Esophagus squamous epithelium (tissue), 5 donors: ENCODE data around the gene RAB3GAP1. TPM values are rescaled to one million over a fixed set of nuclear protein-coding genes. Genes with fewer than 3 reads are reported as not detected.
"Not testable (repeated sequence)": the region's sequence is repeated elsewhere in the genome, so short reads cannot be mapped to it uniquely, and the experiment has no call there.

Experiments
- DNase-seq: peaks from one replicate; lab custom pipeline; 2025; lab: John Stamatoyannopoulos, UW
- H3K27ac ChIP-seq, 4 donors: fragments of 200-600 bp; sonication (generic); one replicate each; pipeline ENCODE4 v1.5.1; 2016 to 2019; ENCODE audit warnings: mild to moderate bottlenecking in 1 of 4
- H3K27me3 ChIP-seq, 4 donors: fragments of 200-600 bp; sonication (generic); 1 replicate in 3 of 4; 2 replicates in 1 of 4; pipeline versions ENCODE4 v1.5.1 to v1.6.0; 2017 to 2021; ENCODE audit warnings: antibody characterized with exemption in 1 of 4
- H3K36me3 ChIP-seq, 3 donors: fragments of 200-600 bp; sonication (generic); one replicate each; pipeline ENCODE4 v1.5.1; 2016 to 2019
- H3K4me1 ChIP-seq, 3 donors: fragments of 200-600 bp; sonication (generic); one replicate each; pipeline ENCODE4 v1.5.1; 2017 to 2019
- H3K4me3 ChIP-seq, 4 donors: fragments of 200-600 bp; sonication (generic); 1 replicate in 3 of 4; 2 replicates in 1 of 4; pipeline ENCODE4 v1.5.1; 2016 to 2019; ENCODE audit warnings: mild to moderate bottlenecking in 2 of 4, moderate library complexity in 1 of 4
- H3K9me3 ChIP-seq, 3 donors: fragments of 200-600 bp; sonication (generic); one replicate each; pipeline ENCODE4 v1.5.1; 2016 to 2019
- CTCF ChIP-seq, 6 experiments: fragments of 450-650 bp in 4 of 6; fragments of 200-600 bp in 2 of 6; sonication (generic) in 2 of 6; IDR thresholded peaks; one replicate each; pipeline ENCODE4 v1.5.1; 2016 to 2019; ENCODE audit warnings: antibody characterized with exemption in 6 of 6, mild to moderate bottlenecking in 4 of 6, moderate library complexity in 4 of 6
- POLR2A ChIP-seq, 4 donors: fragments of 450-650 bp; IDR thresholded peaks; one replicate each; pipeline ENCODE4 v1.6.1; 2017; ENCODE audit warnings: antibody characterized with exemption in 4 of 4, mild to moderate bottlenecking in 4 of 4, moderate library complexity in 3 of 4
- WGBS, 2 donors: methylation state at CpG; one replicate each; pipeline ENCODE4 v1.1.5; 2018; 5-methylcytosine and 5-hydroxymethylcytosine counted together
- intact Hi-C: fragments of 100-400 bp; cut with DNase I; formaldehyde crosslinking; loops from one replicate; pipeline ENCODE4 v1.15.0; 2022
- total RNA-seq, 4 donors: library from RNA; depleted of rRNA; stranded (reverse); fragments of >200 nt; gene quantifications; one replicate each; pipeline ENCODE4 v1.1.0, GENCODE V29; 2016
- donor health status: DM: yes; HTN: yes; CAD: no.

RAB3GAP1 gene
- total RNA-seq, 4 donors from 2014 or later: 25.5 to 49.4 (median 35.1) TPM

GRCh38 chr2:135023886-135024485 is 28.1 kb upstream of the RAB3GAP1 start:
- WGBS, 2 donors: 79 to 83% methylated on average over 5 of the region's 5 CpGs
- Histone ChIP-seq H3K27ac (no peak overlapping the region), H3K36me3 (no peaks in the 10 kb centered on the region), H3K4me3 (no peak overlapping the region), H3K9me3 (no peaks in the 10 kb centered on the region), H3K4me1 (no peaks in the 10 kb centered on the region), H3K27me3 (no peaks in the 10 kb centered on the region)
- TF ChIP-seq CTCF (IDR thresholded peaks at IDR 0.05) (no peak), POLR2A (IDR thresholded peaks at IDR 0.05) (no peak)
- DNase-seq: no peak
- intact Hi-C loops: no loop called here

- Histone ChIP-seq H3K27me3 (no peaks in the 10 kb centered on the region), H3K4me3 (no peak overlapping the region), H3K36me3 (no peaks in the 10 kb centered on the region), H3K9me3 (no peaks in the 10 kb centered on the region), H3K27ac (no peak overlapping the region), H3K4me1 (no peaks in the 10 kb centered on the region)
- intact Hi-C loops: no loop called here
- TF ChIP-seq CTCF (IDR thresholded peaks at IDR 0.05) (no peak), POLR2A (IDR thresholded peaks at IDR 0.05) (no peak)
- 58 to 65% methylated on average over 2 of the region's 2 CpGs for WGBS, 2 donors
- no peak for DNase-seq
These were observed 22.5 kb upstream of the RAB3GAP1 start for GRCh38 chr2:135029481-135030134.

- 87 to 92% methylated on average over 1 of the region's 1 CpG for WGBS, 2 donors
- H3K27me3 ChIP-seq: no peaks in the 10 kb centered on the region
- no peaks in the 10 kb centered on the region for H3K36me3 ChIP-seq
- no peaks in the 10 kb centered on the region for H3K9me3 ChIP-seq
- TF ChIP-seq CTCF (IDR thresholded peaks at IDR 0.05): no peak
- no peak overlapping the region for H3K4me3 ChIP-seq
- no peak for DNase-seq
- H3K4me1 ChIP-seq: no peaks in the 10 kb centered on the region
- H3K27ac ChIP-seq: no peak overlapping the region
- intact Hi-C loops: no loop called here
These were observed 21.3 kb upstream of the RAB3GAP1 start for GRCh38 chr2:135030826-135031225.

- H3K4me3 ChIP-seq, H3K27me3 ChIP-seq, H3K27ac ChIP-seq, H3K4me1 ChIP-seq, DNase-seq, intact Hi-C loops, H3K9me3 ChIP-seq, H3K36me3 ChIP-seq: not testable (repeated sequence)
- WGBS, 2 donors: no CpG with 5 or more reads among the region's 33 CpGs
These were observed 18.9 kb upstream of the RAB3GAP1 start for GRCh38 chr2:135033216-135033615.

- H3K36me3 ChIP-seq: no peaks in the 10 kb centered on the region
- H3K27ac ChIP-seq: no peak overlapping the region
- intact Hi-C loops: no loop called here
- no peak for DNase-seq
- no peaks in the 10 kb centered on the region for H3K9me3 ChIP-seq
- 51 to 57% methylated on average over 3 of the region's 3 CpGs for WGBS, 2 donors
- no peaks in the 10 kb centered on the region for H3K4me1 ChIP-seq
- no peaks in the 10 kb centered on the region for H3K27me3 ChIP-seq
- TF ChIP-seq POLR2A (IDR thresholded peaks at IDR 0.05) (no peak), CTCF (IDR thresholded peaks at IDR 0.05) (no peak)
- H3K4me3 ChIP-seq: no peak overlapping the region
These were observed 14.3 kb upstream of the RAB3GAP1 start for GRCh38 chr2:135037831-135038230.
